Suppressor macrophage (primary cell): ENCODE results near the gene COL17A1.

Source experiments
- DNase-seq, 4 experiments: peaks; one replicate each; pipeline ENCODE4 v3.0.0-alpha.2; 2020 to 2022

COL17A1 gene

GRCh38 chr10:104032144-104032775, 53.4 kb downstream of the COL17A1 start:
- no peak for DNase-seq

GRCh38 chr10:104031631-104032030, 54.0 kb downstream of the COL17A1 start:
- no peak for DNase-seq

DNA sequence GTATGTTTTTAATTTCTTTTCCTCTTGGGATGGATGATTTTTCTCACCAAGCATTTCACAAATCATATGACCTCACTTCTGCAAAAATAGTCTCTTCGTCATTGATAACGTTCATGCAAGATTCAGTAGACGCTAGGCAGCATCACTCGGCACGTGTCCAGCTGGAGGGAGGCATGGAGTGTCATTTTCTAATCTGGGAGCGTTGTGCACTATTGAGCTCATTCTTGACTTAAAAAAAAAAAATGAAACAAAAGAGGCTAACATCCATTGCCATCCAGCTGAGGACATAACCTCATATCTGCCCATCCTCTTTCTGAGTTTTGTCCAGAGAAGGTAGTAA, 56.2 kb downstream of the COL17A1 start:
- no peak for DNase-seq

DNA sequence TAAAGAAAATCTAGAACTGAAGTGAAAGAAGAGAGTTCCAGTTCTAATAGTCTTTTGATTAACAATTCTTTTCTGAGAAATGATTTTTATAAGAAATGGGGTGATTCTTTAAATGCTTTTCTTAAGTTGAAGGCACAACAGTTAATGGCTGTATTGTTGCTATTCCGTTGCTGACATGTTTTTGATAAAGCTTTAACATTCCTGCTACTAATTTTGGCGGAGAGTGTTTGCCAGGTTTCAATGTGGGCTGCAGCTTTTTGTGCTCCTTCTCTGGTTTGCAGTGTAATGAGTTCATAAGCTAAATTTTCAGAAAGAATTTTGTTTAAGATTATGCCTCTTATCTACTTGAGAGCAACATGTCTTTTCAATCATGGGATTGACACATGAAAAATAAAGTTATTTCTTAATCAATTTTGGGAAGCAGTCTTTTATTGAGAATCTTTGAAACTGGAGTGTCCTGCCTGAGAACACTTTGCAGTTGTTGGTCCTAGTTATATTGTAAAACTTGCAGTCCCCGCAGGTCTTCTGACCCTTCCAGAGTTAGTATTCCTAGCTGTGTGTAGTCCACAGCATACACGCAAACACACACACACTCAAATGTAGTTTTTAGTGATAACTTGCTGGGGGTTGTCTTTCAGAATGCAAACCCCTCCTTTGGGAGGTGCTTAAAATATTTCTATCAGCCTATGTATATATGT, 56.7 kb downstream of the COL17A1 start:
- no peak for DNase-seq

GRCh38 chr10:104028146-104028545, 57.5 kb downstream of the COL17A1 start:
- DNase-seq: no peak

GRCh38 chr10:104026762-104027161, 58.9 kb downstream of the COL17A1 start:
- no peak for DNase-seq

GRCh38 chr10:104025524-104025923, 60.2 kb downstream of the COL17A1 start:
- DNase-seq: no peak

GRCh38 chr10:104022026-104022425, 63.7 kb downstream of the COL17A1 start:
- no peak for DNase-seq

- no peak for DNase-seq
These were observed 64.4 kb downstream of the COL17A1 start for GRCh38 chr10:104021246-104021645.

GRCh38 chr10:104020020-104020419, 65.7 kb downstream of the COL17A1 start:
- no peak for DNase-seq

DNA sequence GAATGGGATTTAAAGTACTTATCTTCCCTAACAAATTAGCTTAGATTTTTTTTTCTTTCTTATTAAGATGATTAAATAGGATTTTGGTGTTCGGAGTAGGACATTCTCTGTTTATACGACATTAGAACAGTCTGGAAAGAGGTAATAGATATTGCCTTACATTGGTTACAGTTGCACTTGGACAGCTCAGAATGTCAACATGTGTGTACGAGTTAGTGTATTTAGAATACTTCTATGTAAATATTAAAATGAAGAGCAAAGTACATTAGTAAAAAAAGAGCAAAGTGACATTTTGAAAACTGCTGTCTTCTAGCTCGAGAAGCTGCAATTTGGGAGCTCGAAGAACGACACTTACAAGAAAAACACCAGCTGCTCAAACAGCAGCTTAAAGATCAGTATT, 67.2 kb downstream of the COL17A1 start:
- no peak for DNase-seq

- no peak for DNase-seq
These were observed 69.0 kb downstream of the COL17A1 start for GRCh38 chr10:104016661-104017060.

- no peak for DNase-seq
These were observed 71.5 kb downstream of the COL17A1 start for GRCh38 chr10:104014176-104014575.

GRCh38 chr10:104013489-104013888, 72.2 kb downstream of the COL17A1 start:
- no peak for DNase-seq

GRCh38 chr10:104011904-104012303, 73.8 kb downstream of the COL17A1 start:
- no peak for DNase-seq

- no peak for DNase-seq
These were observed 80.4 kb downstream of the COL17A1 start for GRCh38 chr10:104005172-104005863.

DNA sequence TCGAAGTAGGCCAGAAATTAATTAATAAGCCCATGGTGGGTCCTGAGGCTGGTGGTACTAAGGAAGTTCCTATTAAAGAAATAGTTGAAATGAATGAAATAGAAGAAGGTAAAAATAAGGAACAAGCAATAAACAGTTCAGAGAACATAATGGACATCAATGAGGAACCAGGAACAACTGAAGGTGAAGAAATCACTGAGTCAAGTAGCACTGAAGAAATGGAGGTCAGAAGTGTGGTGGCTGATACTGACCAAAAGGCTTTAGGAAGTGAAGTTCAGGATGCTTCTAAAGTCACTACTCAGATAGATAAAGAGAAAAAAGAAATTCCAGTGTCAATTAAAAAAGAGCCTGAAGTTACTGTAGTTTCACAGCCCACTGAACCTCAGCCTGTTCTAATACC, 82.8 kb downstream of the COL17A1 start:
- DNase-seq: peak; percentile 13 to 51 (median 30)

DNA sequence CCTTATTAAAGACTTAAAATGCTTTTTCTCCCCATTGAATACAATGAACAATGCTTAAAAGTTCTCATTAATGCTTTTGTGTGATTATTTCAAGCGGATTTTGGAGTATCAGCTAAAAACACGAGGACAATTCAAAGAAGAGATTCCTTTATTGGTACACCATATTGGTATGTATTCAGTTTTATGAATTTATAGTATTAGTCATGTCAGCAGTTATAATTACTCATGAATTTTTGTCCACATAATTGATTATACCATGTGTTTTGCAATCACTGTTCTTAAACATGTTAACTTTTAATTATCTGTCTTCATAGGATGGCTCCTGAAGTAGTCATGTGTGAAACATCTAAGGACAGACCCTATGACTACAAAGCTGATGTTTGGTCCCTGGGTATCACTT, 86.9 kb downstream of the COL17A1 start:
- DNase-seq: no peak

- no peak for DNase-seq
These were observed 90.5 kb downstream of the COL17A1 start for GRCh38 chr10:103995134-103995533.

GRCh38 chr10:103991393-103992128, 94.1 kb downstream of the COL17A1 start:
- no peak for DNase-seq

- DNase-seq: no peak
These were observed 95.1 kb downstream of the COL17A1 start for GRCh38 chr10:103990531-103990930.

DNA sequence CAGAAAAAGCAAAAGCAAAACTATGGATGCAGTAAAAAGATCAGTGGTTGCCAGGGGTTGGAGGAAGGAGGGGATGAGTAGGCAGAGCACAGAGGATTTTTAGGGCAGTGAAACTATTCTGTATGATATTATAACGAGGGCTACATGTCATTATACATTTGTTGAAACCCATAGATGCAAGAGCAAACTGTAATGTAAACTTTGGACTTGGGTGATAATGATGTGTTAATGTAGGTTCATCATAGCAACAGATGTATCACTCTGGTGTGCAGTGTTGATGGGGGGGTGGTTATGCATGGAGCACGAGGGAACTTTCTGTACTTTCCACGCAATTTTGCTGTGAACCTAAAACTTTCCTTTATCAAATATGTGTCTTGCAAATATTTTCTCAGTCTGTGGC, 95.6 kb downstream of the COL17A1 start:
- no peak for DNase-seq

GRCh38 chr10:103986360-103986759, 99.3 kb downstream of the COL17A1 start:
- DNase-seq: no peak
